NCI-H82 treated with DMSO at 0.1 percent for 48 hours (cell line): ENCODE measurements around the gene TRIM38.
A peak's percentile ranks its signal among the peaks of the same experiment; 100 is the strongest.
"Not testable (repeated sequence)": the region's sequence is repeated elsewhere in the genome, so short reads cannot be mapped to it uniquely, and the experiment has no call there.

ENCODE experiments used
- DNase-seq: peaks from one replicate; lab custom pipeline; 2025; ENCODE audit not compliant: unreplicated experiment; lab: John Stamatoyannopoulos, UW

TRIM38 gene

DNA sequence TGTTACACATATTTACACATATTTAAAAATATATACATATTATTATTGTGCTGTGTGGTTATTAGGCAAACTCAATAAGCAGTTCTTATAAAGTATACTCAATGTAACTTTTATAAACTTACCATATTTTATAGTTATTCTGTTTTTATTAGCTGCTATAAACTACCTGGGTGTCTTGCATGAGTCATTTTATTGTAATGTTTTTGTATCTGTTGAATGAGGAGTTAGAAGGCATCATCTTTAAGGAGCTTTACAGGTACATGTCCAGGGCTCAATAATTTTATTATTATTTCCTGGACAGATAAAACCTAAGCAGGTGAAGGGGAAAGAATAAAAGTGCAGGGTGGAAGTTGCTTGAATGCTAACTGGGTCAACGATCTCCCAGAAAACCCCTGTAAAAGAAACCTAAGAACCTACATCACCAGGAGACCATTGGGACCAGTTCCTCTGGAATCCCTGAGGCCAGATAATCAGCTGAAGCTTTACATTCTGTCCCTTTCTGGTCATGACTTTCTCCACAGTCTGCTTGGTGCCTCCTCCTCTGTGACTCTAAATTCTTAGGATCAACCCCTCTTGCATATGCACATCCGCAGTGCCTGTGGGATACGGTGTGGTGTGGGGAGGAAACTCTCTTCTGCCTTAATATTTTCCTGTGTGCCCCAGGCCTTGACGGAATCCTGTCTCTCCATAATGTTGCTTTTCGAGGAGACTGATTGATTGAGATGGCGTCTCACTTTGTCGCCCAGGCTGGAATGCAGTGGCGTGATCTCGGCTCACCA, 38.0 kb downstream of the TRIM38 start:
- no peak for DNase-seq

DNA sequence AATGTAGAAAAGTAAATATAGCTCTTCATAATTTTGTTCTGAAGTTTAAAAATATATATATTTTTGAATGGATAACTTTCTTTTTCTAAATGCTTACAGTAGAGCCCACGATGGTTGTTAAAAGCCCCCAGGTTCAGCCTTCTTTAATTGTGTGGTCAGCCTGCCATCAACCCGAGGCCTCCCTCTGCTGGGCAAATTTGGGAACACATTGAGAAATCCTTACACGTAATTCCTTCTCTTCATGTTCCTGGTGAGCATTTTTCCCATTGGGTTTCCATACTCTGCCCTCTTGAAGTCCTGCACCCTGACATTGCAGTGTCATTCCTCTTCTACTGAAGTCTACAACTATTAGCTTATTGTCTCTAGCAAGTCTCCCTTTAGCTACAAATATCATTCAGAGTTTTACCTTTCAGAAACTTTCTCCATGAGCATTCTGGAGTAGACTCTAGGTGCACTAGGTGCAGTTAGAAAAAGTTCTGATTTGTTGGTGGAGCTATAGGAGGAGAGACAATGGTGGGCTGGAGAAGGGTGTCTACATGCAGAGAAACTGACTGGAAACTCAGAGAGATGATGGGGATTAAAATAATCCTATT, 40.6 kb downstream of the TRIM38 start:
- DNase-seq, result peak; percentile 63

DNA sequence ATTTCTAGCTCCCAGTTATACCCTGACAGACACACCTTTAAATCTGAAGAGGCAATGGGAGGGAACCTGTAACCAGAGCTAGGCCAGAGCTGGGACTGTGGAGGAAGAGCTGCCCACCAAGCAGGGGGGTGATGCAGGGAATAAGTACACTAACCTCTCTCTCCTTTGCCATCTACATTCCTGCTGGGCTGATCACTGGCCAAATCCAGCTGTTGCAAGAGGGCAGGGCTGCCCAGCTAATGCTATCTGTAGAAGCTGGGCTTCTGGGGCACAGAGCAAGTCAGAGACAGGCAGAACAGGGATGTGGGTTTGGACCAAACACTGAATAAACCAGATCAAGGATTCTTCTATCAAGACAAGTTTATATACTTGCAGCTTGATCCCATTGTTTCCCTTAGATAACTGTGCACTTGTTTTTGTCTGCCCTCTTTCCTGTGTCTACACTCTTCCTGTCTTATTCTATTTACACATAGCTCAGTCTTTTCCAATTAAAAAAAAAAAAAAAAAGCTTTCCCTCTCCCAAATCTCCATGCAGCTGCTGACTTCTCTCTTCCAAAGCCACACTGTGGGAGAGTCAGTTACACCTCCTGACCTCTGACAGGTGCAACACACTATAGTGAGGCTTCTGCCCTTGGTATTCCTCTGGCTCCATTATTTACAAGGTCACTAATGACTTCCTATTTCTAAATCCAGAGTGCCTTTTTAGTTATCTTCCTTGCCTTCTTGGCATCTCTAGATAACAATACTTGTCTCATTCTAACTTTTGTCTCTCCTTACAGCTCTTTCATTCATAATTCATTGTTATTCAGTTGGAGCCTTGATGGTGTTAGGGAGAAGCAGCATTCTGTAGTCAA, 43.7 kb downstream of the TRIM38 start:
- DNase-seq, result no peak

GRCh38 chr6:26006940-26007305, 44.3 kb downstream of the TRIM38 start:
- DNase-seq, result not testable (repeated sequence)

DNA sequence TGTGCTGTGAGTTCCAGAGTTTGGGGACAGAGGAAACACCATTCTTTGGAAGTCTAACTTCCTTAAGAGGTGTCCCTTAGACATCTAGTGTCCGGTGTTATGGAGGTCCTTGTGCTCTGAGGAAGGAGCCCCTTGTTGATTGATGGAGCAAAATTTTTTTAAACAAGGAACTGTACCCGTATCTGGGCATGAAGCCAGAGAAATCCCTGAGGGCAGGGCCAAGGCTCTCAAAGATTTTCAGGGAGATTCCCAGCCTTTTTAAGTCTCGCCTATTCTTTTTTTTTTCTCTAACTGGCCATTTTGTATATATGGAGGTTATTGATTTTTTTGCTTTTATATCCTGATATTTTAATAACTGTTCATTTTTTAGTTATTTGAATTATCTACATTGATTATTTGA, 45.9 kb downstream of the TRIM38 start:
- DNase-seq, result no peak

DNA sequence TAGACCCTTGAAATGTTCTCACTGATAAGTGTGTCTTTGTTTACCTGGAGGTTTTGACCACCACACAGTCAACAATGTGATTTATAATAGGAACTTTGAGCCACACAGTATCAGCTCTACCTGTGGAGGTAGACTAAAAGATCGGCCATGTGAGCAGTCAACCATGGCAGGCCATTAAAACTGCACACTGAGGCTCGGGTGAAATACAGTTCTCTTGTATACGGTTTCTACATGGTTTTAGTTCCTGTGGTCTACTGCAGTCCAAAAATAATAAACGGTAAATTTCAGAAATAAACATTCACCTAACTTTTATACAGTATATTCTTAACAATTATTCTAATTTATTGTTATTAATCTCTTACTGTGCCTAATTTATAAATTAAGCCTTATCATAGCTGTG, 47.2 kb downstream of the TRIM38 start:
- DNase-seq, result no peak

DNA sequence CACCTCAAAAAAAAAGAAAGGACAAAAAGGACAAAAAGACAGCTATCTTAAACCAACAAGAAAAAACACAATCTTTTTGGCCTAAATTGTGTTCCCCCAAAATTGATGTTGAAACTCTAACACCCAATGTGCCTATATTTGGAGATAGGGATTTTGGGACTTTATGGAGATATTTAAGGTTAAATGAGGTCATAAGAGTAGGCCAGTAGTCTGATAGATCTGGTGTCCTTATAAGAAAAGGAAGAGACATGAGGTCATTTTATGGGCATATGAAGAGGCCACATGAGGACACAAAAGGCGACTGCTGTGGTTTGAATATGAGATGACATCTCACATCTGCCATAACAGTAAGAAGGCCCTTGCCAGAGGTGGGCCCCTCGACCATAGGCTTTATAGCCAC, 49.5 kb downstream of the TRIM38 start:
- DNase-seq, result no peak

GRCh38 chr6:26014386-26014785, 51.8 kb downstream of the TRIM38 start:
- DNase-seq, result not testable (repeated sequence)

DNA sequence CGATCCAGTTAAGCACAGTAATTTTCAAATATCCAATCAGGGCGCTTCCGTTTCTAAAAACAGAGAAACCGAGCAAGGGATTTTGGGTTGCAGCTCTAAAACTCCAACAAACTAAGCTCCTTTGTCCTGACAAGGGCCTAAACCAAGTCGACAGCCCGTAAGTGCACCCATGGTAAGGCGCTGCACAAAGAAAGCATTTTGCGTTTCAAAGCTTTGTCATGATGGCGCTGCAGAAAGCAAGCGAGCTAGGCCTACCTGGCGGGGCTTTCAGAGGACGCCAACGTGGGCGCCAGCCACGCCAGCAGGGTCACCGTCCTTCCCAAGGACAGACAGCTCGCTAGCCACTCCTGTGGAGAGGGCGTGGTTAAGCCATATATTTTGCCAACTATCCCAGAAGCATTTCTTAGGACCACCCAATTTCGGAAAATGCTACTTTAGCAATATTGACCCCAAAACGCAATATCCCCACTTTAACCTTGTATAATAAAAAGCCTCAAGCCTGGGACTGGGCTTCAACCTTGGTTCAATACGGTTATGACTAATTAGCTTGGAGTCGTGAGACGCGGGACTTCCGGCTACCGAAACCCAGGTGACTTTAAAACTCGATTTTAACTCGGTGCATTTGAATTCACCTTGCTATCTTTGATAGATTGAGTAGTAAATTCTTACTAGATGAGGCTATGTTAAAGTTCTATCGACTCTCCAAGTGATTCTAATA, 53.8 kb downstream of the TRIM38 start:
- no peak for DNase-seq

DNA sequence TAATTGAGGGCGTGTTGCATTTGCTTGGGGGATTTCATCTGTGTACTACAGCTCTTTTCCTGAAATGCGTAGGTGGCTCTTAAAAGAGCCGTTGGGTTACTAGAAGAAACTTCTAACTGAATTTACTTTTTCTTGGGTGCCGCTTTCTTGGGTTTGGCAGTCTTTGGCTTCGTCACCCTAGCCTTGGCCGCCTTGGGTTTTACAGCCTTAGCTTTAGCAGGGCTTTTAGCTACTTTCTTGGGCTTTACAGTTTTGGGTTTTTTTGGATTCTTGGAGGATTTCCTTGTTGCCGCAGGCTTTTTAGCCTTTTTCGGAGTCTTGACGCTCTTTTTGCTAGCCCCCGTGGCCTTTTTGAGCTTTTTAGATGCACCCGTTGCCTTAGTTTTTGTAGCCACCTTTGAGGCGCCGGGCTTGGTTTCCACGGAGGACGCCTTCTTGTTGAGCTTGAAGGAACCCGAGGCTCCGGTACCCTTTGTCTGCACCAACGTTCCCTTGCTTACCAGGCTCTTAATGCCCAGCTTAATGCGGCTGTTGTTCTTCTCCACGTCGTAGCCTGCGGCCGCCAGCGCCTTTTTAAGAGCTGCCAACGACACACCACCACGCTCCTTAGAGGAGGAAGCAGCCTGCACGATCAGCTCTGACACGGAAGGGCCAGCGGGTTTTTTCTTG, 54.5 kb downstream of the TRIM38 start:
- DNase-seq, result no peak

DNA sequence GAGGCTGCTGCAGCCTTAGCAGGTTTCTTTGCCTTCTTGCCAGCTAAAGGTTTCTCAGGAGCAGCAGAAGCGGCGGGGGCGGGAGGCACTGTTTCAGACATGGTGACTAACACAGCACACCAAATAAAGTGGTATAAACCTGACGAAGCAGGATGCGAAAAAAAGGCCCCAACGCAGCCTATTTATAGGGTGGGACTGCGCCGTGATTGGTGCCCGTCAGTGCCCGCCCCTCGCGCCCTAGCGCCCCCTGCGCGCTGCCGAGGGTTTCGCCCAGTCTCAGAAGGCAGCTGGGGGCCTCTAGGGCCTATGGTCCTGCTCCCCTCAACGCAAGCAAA, 55.0 kb downstream of the TRIM38 start:
- no peak for DNase-seq

DNA sequence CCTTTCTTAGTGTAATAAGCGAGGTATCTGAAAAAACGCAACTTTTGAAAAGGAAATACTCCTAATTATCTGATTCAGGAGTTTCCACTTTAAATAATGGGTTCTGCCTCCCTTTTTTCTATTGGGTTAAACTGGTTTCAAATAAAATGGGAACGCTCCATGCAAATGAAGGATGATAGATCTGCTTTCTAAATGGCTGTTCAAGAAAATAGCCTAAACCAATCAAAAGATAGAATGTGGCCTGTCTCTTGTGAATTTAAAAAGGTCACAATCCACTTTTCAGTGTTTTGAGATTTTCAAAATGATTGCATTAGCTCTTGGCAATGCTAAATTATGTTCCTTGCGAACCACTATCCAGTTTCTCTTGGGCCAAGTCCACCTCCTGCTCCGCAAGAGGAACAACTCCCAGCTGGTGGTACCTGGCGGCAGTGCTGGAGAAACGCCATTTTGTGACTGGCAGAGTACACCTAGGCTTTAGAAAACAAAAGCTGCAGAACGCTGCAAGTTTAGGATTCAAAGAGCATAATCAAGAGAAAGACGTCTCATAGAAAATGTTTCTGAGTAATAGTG, 56.7 kb downstream of the TRIM38 start:
- DNase-seq, result no peak

DNA sequence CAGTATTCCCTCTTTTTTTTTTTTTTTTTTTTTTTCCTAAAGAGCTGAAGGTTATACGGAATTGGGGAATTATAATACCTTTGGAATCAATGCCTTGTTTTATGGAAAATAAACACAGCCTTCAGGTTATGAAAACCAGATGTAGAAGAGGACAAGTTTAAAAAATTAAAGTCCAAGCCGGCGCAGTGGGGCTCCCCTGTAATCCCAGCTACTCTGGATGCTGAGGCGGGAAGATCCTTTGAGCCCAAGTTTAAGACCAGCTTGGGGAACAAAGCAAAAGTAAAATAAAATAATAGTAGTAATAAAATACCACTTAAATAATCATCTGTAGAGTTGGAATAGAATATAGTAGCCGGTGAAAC, 57.3 kb downstream of the TRIM38 start:
- no peak for DNase-seq

DNA sequence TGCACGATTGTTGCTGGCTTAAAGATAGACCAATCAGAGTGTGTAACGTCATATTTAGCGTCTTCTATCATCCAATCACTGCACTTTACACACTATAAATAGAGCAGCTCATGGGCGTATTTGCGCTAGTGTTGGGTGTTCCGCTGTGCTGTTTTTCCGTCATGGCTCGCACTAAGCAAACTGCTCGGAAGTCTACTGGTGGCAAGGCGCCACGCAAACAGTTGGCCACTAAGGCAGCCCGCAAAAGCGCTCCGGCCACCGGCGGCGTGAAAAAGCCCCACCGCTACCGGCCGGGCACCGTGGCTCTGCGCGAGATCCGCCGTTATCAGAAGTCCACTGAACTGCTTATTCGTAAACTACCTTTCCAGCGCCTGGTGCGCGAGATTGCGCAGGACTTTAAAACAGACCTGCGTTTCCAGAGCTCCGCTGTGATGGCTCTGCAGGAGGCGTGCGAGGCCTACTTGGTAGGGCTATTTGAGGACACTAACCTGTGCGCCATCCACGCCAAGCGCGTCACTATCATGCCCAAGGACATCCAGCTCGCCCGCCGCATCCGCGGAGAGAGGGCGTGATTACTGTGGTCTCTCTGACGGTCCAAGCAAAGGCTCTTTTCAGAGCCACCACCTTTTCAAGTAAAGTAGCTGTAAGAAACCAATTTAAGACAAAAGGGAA, 57.9 kb downstream of the TRIM38 start:
- no peak for DNase-seq

DNA sequence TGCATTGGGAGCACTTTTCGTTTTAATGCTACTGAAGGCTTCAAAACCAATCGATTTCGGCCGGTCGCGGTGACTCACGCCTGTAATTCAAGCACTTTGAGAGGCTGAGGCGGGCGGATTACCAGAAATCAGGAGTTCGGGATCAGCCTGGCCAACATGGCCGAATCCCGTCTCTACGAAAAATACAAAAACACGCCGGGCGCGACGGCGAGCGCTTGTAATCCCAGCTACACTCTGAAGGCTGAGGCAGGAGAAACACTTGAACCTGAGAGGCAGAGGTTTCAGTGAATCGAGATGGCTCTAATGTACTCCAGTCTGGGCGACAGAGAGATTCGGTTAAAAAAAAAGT, 58.4 kb downstream of the TRIM38 start:
- DNase-seq, result no peak

- peak; percentile 73 for DNase-seq
These were observed 58.9 kb downstream of the TRIM38 start for GRCh38 chr6:26021350-26022131.

DNA sequence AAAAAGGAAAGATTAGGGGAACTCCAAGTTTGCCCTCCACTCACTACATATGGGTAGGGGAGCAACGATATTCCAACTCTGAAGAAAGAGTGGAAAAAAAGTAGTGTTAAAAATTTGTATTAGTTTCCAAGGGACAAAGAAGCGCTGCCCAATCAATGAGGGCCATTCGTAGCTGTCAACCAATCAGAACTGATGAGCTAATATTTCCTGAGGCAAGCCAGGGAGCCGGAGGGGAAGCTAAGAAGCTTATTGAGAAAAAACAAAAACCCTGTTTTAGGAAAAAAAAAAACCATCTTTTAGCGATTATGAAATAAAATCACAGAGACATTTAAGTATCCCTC, 59.5 kb downstream of the TRIM38 start:
- peak; percentile 46 for DNase-seq

DNA sequence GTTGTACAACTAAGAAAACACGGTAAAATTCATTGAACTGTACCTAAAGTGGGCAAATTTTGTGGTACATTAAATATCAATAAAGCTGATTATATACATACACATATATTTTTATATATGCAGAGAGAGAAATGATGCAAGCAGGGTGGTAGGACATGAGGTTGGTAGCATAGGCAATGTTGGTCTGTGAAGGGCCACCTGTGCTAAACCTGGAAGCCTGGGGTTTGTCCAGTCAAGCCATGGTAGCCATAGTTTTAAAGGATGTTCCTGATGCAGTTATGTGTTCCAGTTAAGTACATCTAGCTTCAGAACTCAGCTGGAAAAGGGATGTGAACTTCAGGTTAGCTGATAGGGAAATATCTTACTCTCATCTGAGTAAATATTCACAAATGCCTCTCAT, 60.1 kb downstream of the TRIM38 start:
- DNase-seq, result no peak

DNA sequence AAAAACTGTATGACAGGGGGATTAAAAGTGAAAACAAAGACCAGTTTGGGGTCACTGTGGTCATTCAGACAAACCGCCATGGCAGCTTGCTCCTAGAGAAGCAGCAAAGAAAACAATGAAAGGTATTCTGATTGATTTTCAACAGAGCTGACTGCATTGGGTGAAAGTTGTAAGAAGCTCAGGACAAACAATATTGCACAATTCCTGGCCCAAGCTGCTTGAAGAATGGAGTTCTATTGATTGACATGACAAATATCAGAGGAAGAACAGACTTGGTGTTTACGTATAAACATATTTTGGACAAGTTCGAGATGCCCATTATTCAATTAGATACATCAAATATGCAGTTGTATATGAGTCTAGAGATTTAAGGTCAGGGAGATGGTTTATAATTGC, 62.0 kb downstream of the TRIM38 start:
- no peak for DNase-seq
